Measurements from ENCODE around the gene BFSP1. TPM values are rescaled to one million over a fixed set of nuclear protein-coding genes. Genes with fewer than 3 reads are reported as not detected.
A peak's percentile ranks its signal among the peaks of the same experiment; 100 is the strongest.

BFSP1 gene
- 1.8 and 2.9 TPM in 2 replicates for total RNA-seq

DNA sequence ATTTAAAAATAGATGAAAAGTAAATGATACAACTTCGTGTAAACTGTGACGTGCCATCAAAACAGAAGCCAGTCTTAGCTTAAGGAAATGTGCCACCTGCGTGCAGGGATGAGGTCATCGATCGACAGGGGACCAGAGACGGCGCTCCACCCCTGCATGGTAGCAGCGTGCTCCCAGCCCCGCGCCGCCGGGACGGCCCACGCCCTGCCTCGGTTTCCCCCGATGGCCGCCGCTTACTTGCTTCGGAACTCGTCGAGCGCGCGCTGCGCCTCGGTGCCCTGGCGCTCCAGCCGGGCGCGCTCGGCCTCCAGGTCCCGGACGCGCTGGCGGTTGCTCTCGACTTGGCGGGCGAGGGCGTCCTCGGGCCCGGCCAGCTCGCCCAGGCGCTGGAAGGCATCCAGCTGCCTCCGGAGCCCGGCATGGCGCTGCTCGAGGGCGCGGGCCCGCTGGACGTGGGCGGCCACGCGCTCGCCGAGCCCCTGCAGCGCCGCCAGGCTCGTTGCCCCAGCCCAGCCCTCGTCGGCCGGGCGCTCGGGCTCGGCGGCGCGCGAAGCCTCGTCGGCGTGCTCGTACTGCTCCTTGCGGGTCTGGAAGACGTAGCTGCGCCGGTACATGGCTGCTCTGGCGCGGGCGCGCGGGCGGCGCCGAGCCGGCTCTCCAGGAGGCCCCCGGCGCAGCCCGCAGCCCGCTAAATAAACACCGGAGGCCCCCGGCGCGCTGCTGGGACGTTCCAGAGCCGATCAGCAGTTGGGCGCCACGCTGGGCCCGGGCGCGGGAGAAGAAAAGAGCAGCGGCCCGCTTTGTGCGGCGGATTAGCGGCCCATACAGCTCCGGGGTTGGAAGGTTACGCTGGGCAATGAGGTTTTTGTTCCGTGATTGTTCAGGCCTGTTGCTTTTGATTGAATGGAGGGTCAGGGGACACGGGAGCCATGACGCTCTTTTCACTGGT, at the start of gene BFSP1:
Gene BFSP1, minus strand, starts transcription at position 664 of the 949 bp plus-strand sequence. Its CDS starts 50 bp downstream, at position 614.
- Histone ChIP-seq H3K79me2 (ENCODE audit: insufficient read depth, low read length) (no peaks in the 10 kb centered on the region), H2AFZ (ENCODE audit: low read length) (peak within 1 kb of the TSS; percentile 97), H3K36me3 (ENCODE audit: insufficient read depth, low read length) (no peaks in the 10 kb centered on the region), H3K9me3 (ENCODE audit: low read depth, low read length) (no peaks in the 10 kb centered on the region), H3K27ac (ENCODE audit: low read depth, low read length) (peak within 1 kb of the TSS; percentile 41), H3K27me3 (ENCODE audit: insufficient read depth, low read length) (no peaks in the 10 kb centered on the region), H4K20me1 (ENCODE audit: insufficient read depth, low read length) (no peaks in the 10 kb centered on the region), H3K4me2 (ENCODE audit: insufficient read depth, low read length) (peak within 1 kb of the TSS; percentile 89), H3K4me3 (ENCODE audit: insufficient read depth, low read length) (peak within 1 kb of the TSS; percentile 71), H3K4me1 (ENCODE audit: insufficient read depth, low read length) (no peaks in the 10 kb centered on the region)
- TF ChIP-seq, protein P1, sequence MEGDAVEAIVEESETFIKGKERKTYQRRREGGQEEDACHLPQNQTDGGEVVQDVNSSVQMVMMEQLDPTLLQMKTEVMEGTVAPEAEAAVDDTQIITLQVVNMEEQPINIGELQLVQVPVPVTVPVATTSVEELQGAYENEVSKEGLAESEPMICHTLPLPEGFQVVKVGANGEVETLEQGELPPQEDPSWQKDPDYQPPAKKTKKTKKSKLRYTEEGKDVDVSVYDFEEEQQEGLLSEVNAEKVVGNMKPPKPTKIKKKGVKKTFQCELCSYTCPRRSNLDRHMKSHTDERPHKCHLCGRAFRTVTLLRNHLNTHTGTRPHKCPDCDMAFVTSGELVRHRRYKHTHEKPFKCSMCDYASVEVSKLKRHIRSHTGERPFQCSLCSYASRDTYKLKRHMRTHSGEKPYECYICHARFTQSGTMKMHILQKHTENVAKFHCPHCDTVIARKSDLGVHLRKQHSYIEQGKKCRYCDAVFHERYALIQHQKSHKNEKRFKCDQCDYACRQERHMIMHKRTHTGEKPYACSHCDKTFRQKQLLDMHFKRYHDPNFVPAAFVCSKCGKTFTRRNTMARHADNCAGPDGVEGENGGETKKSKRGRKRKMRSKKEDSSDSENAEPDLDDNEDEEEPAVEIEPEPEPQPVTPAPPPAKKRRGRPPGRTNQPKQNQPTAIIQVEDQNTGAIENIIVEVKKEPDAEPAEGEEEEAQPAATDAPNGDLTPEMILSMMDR (IDR thresholded peaks at IDR 0.05; ENCODE audit: extremely low read depth, low read depth, low read length): no peak
- DNase-seq (ENCODE audit: insufficient read length, low spot score, missing footprints): peak; percentile 95

DNA sequence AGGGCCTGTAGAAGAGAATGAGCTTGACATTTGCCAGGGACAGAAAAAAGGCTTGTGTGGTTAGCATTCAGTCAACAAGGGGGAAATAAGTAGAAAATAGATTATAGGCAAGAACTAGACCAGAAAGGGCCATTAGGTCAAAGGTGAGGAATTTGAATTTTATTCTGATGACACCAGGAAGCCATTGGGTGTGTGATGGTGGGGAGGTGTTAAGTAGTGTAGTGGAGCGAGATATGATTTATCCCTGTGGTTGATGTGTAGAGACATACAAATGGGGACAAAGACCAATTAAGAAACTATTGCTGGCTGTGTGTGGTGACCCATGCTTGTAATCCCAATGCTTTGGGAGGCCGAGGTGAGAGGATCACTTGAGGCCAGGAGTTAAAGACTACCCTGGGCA, 49.7 kb upstream of the BFSP1 start:
- H4K20me1 ChIP-seq (ENCODE audit: insufficient read depth, low read length): peaks cover 89% of the 10 kb centered on the region
- TF ChIP-seq, protein P1 (IDR thresholded peaks at IDR 0.05; ENCODE audit: extremely low read depth, low read depth, low read length): no peak

GRCh38 chr20:17579369-17580039, 48.3 kb upstream of the BFSP1 start:
- Histone ChIP-seq H3K4me1 (ENCODE audit: insufficient read depth, low read length) (peaks cover 12% of the 10 kb centered on the region), H3K27me3 (ENCODE audit: insufficient read depth, low read length) (no peaks in the 10 kb centered on the region), H3K4me2 (ENCODE audit: insufficient read depth, low read length) (no peak overlapping the region), H3K79me2 (ENCODE audit: insufficient read depth, low read length) (peaks cover 96% of the 10 kb centered on the region), H3K36me3 (ENCODE audit: insufficient read depth, low read length) (peaks cover 14% of the 10 kb centered on the region), H2AFZ (ENCODE audit: low read length) (no peak overlapping the region), H4K20me1 (ENCODE audit: insufficient read depth, low read length) (peaks cover 88% of the 10 kb centered on the region), H3K9me3 (ENCODE audit: low read depth, low read length) (no peaks in the 10 kb centered on the region), H3K27ac (ENCODE audit: low read depth, low read length) (no peak overlapping the region), H3K4me3 (ENCODE audit: insufficient read depth, low read length) (no peak overlapping the region)
- peak; percentile 81 for DNase-seq (ENCODE audit: insufficient read length, low spot score, missing footprints)
- TF ChIP-seq, protein P1 (IDR thresholded peaks at IDR 0.05; ENCODE audit: extremely low read depth, low read depth, low read length): no peak

More for the DNA sequence above, 49.7 kb upstream of the BFSP1 start:
- H3K36me3 ChIP-seq (ENCODE audit: insufficient read depth, low read length): peaks cover 7% of the 10 kb centered on the region
- H2AFZ ChIP-seq (ENCODE audit: low read length): no peak overlapping the region
- H3K27ac ChIP-seq (ENCODE audit: low read depth, low read length): no peak overlapping the region
- H3K4me3 ChIP-seq (ENCODE audit: insufficient read depth, low read length): no peak overlapping the region
- H3K4me1 ChIP-seq (ENCODE audit: insufficient read depth, low read length): peaks cover 12% of the 10 kb centered on the region
- H3K9me3 ChIP-seq (ENCODE audit: low read depth, low read length): no peaks in the 10 kb centered on the region
- no peaks in the 10 kb centered on the region for H3K27me3 ChIP-seq (ENCODE audit: insufficient read depth, low read length)
- no peak overlapping the region for H3K4me2 ChIP-seq (ENCODE audit: insufficient read depth, low read length)
- no peak for DNase-seq (ENCODE audit: insufficient read length, low spot score, missing footprints)
- H3K79me2 ChIP-seq (ENCODE audit: insufficient read depth, low read length): peaks cover 96% of the 10 kb centered on the region

GRCh38 chr20:17576215-17576614, 45.0 kb upstream of the BFSP1 start:
- TF ChIP-seq, protein P1 (IDR thresholded peaks at IDR 0.05; ENCODE audit: extremely low read depth, low read depth, low read length): no peak

More at GRCh38 chr20:17576215-17576614, 45.0 kb upstream of the BFSP1 start:
- no peak overlapping the region for H3K4me3 ChIP-seq (ENCODE audit: insufficient read depth, low read length)
- peaks cover 93% of the 10 kb centered on the region for H4K20me1 ChIP-seq (ENCODE audit: insufficient read depth, low read length)
- H3K27me3 ChIP-seq (ENCODE audit: insufficient read depth, low read length): no peaks in the 10 kb centered on the region
- H3K4me2 ChIP-seq (ENCODE audit: insufficient read depth, low read length): no peak overlapping the region
- no peak overlapping the region for H3K27ac ChIP-seq (ENCODE audit: low read depth, low read length)
- H3K4me1 ChIP-seq (ENCODE audit: insufficient read depth, low read length): peaks cover 34% of the 10 kb centered on the region
- DNase-seq (ENCODE audit: insufficient read length, low spot score, missing footprints): no peak
- no peaks in the 10 kb centered on the region for H3K9me3 ChIP-seq (ENCODE audit: low read depth, low read length)
- H3K79me2 ChIP-seq (ENCODE audit: insufficient read depth, low read length): peaks cover 96% of the 10 kb centered on the region
- peaks cover 22% of the 10 kb centered on the region for H3K36me3 ChIP-seq (ENCODE audit: insufficient read depth, low read length)
- H2AFZ ChIP-seq (ENCODE audit: low read length): no peak overlapping the region

All from osteoblast (primary cell).